Coronary artery (tissue), 2 donors: ENCODE results near the gene GNLY.

Experiments
- DNase-seq: peaks from one replicate; pipeline ENCODE4 v3.0.0-alpha.2; 2017; ENCODE audit warnings: low spot score
- H3K27ac ChIP-seq, 2 donors: fragments of 200-600 bp; sonication (generic); one replicate each; pipeline ENCODE4 v1.5.1; 2016 to 2019
- H3K4me3 ChIP-seq: fragments of 200-600 bp; sonication (generic); 2 replicates; pipeline ENCODE4 v1.5.1; 2016; ENCODE audit warnings: mild to moderate bottlenecking, moderate library complexity
- CTCF ChIP-seq: fragments of 200-600 bp; sonication (generic); IDR thresholded peaks from one replicate; pipeline ENCODE4 v1.5.1; 2019; ENCODE audit warnings: antibody characterized with exemption

Gene GNLY

GRCh38 chr2:85684380-85684779 is 9.8 kb upstream of the GNLY start:
- no peak for TF ChIP-seq CTCF
- Histone ChIP-seq H3K27ac (no peak overlapping the region), H3K4me3 (no peak overlapping the region)
- no peak for DNase-seq

- Histone ChIP-seq H3K4me3 (no peak overlapping the region), H3K27ac (no peak overlapping the region)
- TF ChIP-seq CTCF = no peak
- no peak for DNase-seq
Observed at GRCh38 chr2:85684806-85685205, 9.4 kb upstream of the GNLY start.

- Histone ChIP-seq H3K4me3 (no peak overlapping the region), H3K27ac (no peak overlapping the region)
- no peak for DNase-seq
- TF ChIP-seq CTCF = no peak
Observed at GRCh38 chr2:85690932-85691331, 3.2 kb upstream of the GNLY start.

GRCh38 chr2:85692039-85692645 is 2.0 kb upstream of the GNLY start:
- TF ChIP-seq CTCF = no peak
- no peak overlapping the region for H3K4me3 ChIP-seq
- DNase-seq = no peak
- no peak overlapping the region for H3K27ac ChIP-seq

GRCh38 chr2:85695121-85695520 is 963 bp downstream of the GNLY start:
- Histone ChIP-seq H3K4me3 (no peak overlapping the region), H3K27ac (no peak overlapping the region)
- DNase-seq = no peak
- no peak for TF ChIP-seq CTCF

- TF ChIP-seq CTCF = no peak
- no peak overlapping the region for H3K27ac ChIP-seq
- DNase-seq = no peak
- H3K4me3 ChIP-seq = no peak overlapping the region
Observed at GRCh38 chr2:85695691-85696668, 1.8 kb downstream of the GNLY start.
